ENCODE results near the gene CDH18. TPM values are rescaled to one million over a fixed set of nuclear protein-coding genes. Genes with fewer than 3 reads are reported as not detected.

Gene CDH18
- total RNA-seq, 2 donors from 2014 or later: not detected

GRCh38 chr5:19728571-19728970 lies 259.4 kb downstream of the CDH18 start:
- H3K4me3 Mint-ChIP-seq: no peak overlapping the region
- peaks cover 2% of the 10 kb centered on the region for H3K9me3 ChIP-seq (ENCODE audit: control insufficient read depth, low read length, poor library complexity, severe bottlenecking)
- ATAC-seq (no peak), DNase-seq (no peak)
- H3K27me3 Mint-ChIP-seq: no peaks in the 10 kb centered on the region
- no peaks in the 10 kb centered on the region for H3K36me3 Mint-ChIP-seq (ENCODE audit: low read depth)
- H3K4me1 Mint-ChIP-seq: no peaks in the 10 kb centered on the region
- no peak overlapping the region for H3K27ac Mint-ChIP-seq

- ATAC-seq (no peak), DNase-seq (no peak)
- H3K36me3 Mint-ChIP-seq (ENCODE audit: low read depth): no peaks in the 10 kb centered on the region
- no peaks in the 10 kb centered on the region for H3K9me3 ChIP-seq (ENCODE audit: control insufficient read depth, low read length, poor library complexity, severe bottlenecking)
- H3K4me3 Mint-ChIP-seq: no peak overlapping the region
- no peaks in the 10 kb centered on the region for H3K27me3 Mint-ChIP-seq
- H3K4me1 Mint-ChIP-seq: no peaks in the 10 kb centered on the region
- no peak overlapping the region for H3K27ac Mint-ChIP-seq
Measured at GRCh38 chr5:19719109-19719508, 268.9 kb downstream of the CDH18 start.

GRCh38 chr5:19713740-19714139 lies 274.3 kb downstream of the CDH18 start:
- Mint-ChIP-seq H3K4me3 (no peak overlapping the region), H3K27me3 (no peaks in the 10 kb centered on the region), H3K27ac (no peak overlapping the region), H3K4me1 (no peaks in the 10 kb centered on the region), H3K36me3 (ENCODE audit: low read depth) (no peaks in the 10 kb centered on the region)
- DNase-seq: no peak
- no peak for ATAC-seq
- no peaks in the 10 kb centered on the region for H3K9me3 ChIP-seq (ENCODE audit: control insufficient read depth, low read length, poor library complexity, severe bottlenecking)

- peaks cover 2% of the 10 kb centered on the region for H3K9me3 ChIP-seq (ENCODE audit: control insufficient read depth, low read length, poor library complexity, severe bottlenecking)
- Mint-ChIP-seq H3K4me1 (no peaks in the 10 kb centered on the region), H3K27me3 (no peaks in the 10 kb centered on the region), H3K27ac (no peak overlapping the region), H3K4me3 (no peak overlapping the region), H3K36me3 (ENCODE audit: low read depth) (no peaks in the 10 kb centered on the region)
- ATAC-seq (no peak), DNase-seq (no peak)
Measured at GRCh38 chr5:19709403-19709802, 278.6 kb downstream of the CDH18 start.

GRCh38 chr5:19706776-19707175 lies 281.2 kb downstream of the CDH18 start:
- ATAC-seq (no peak), DNase-seq (no peak)
- Mint-ChIP-seq H3K4me3 (no peak overlapping the region), H3K36me3 (ENCODE audit: low read depth) (no peaks in the 10 kb centered on the region), H3K27me3 (no peaks in the 10 kb centered on the region), H3K27ac (no peak overlapping the region), H3K4me1 (no peaks in the 10 kb centered on the region)
- H3K9me3 ChIP-seq (ENCODE audit: control insufficient read depth, low read length, poor library complexity, severe bottlenecking): peaks cover 2% of the 10 kb centered on the region

- H3K36me3 Mint-ChIP-seq (ENCODE audit: low read depth): no peaks in the 10 kb centered on the region
Measured at GRCh38 chr5:19701731-19702130, 286.3 kb downstream of the CDH18 start.

GRCh38 chr5:19694949-19695611 lies 292.9 kb downstream of the CDH18 start:
- no peaks in the 10 kb centered on the region for H3K36me3 Mint-ChIP-seq (ENCODE audit: low read depth)
- no peak overlapping the region for H3K27ac Mint-ChIP-seq
- H3K27me3 Mint-ChIP-seq: no peaks in the 10 kb centered on the region
- no peak overlapping the region for H3K4me3 Mint-ChIP-seq
- H3K4me1 Mint-ChIP-seq: no peaks in the 10 kb centered on the region
- ATAC-seq: no peak
- H3K9me3 ChIP-seq (ENCODE audit: control insufficient read depth, low read length, poor library complexity, severe bottlenecking): no peaks in the 10 kb centered on the region
- DNase-seq: no peak

More at GRCh38 chr5:19701731-19702130, 286.3 kb downstream of the CDH18 start:
- no peak overlapping the region for H3K27ac Mint-ChIP-seq
- no peak overlapping the region for H3K4me3 Mint-ChIP-seq
- H3K9me3 ChIP-seq (ENCODE audit: control insufficient read depth, low read length, poor library complexity, severe bottlenecking): peaks cover under 1% of the 10 kb centered on the region
- no peak for DNase-seq
- H3K27me3 Mint-ChIP-seq: no peaks in the 10 kb centered on the region
- no peaks in the 10 kb centered on the region for H3K4me1 Mint-ChIP-seq
- no peak for ATAC-seq

- Mint-ChIP-seq H3K27me3 (no peaks in the 10 kb centered on the region), H3K4me3 (no peak overlapping the region), H3K36me3 (ENCODE audit: low read depth) (no peaks in the 10 kb centered on the region), H3K27ac (no peak overlapping the region), H3K4me1 (no peaks in the 10 kb centered on the region)
- H3K9me3 ChIP-seq (ENCODE audit: control insufficient read depth, low read length, poor library complexity, severe bottlenecking): no peaks in the 10 kb centered on the region
- DNase-seq (no peak), ATAC-seq (no peak)
Measured at GRCh38 chr5:19690978-19691377, 297.0 kb downstream of the CDH18 start.

GRCh38 chr5:19685473-19685872 lies 302.5 kb downstream of the CDH18 start:
- Mint-ChIP-seq H3K4me3 (no peak overlapping the region), H3K36me3 (ENCODE audit: low read depth) (no peaks in the 10 kb centered on the region), H3K27ac (no peak overlapping the region), H3K27me3 (no peaks in the 10 kb centered on the region), H3K4me1 (no peaks in the 10 kb centered on the region)
- ATAC-seq (no peak), DNase-seq (no peak)
- H3K9me3 ChIP-seq (ENCODE audit: control insufficient read depth, low read length, poor library complexity, severe bottlenecking): no peaks in the 10 kb centered on the region

GRCh38 chr5:19676895-19677294 lies 311.1 kb downstream of the CDH18 start:
- ATAC-seq (no peak), DNase-seq (no peak)
- Mint-ChIP-seq H3K27ac (no peak overlapping the region), H3K4me3 (no peak overlapping the region), H3K36me3 (ENCODE audit: low read depth) (no peaks in the 10 kb centered on the region), H3K4me1 (no peaks in the 10 kb centered on the region), H3K27me3 (no peaks in the 10 kb centered on the region)
- H3K9me3 ChIP-seq (ENCODE audit: control insufficient read depth, low read length, poor library complexity, severe bottlenecking): no peaks in the 10 kb centered on the region

- H3K9me3 ChIP-seq (ENCODE audit: control insufficient read depth, low read length, poor library complexity, severe bottlenecking): no peaks in the 10 kb centered on the region
- ATAC-seq (no peak), DNase-seq (no peak)
- no peaks in the 10 kb centered on the region for H3K4me1 Mint-ChIP-seq
- no peaks in the 10 kb centered on the region for H3K36me3 Mint-ChIP-seq (ENCODE audit: low read depth)
- H3K27me3 Mint-ChIP-seq: no peaks in the 10 kb centered on the region
- no peak overlapping the region for H3K4me3 Mint-ChIP-seq
- no peak overlapping the region for H3K27ac Mint-ChIP-seq
Measured at GRCh38 chr5:19660679-19661078, 327.3 kb downstream of the CDH18 start.

- H3K4me3 Mint-ChIP-seq: no peak overlapping the region
- no peak overlapping the region for H3K27ac Mint-ChIP-seq
- no peaks in the 10 kb centered on the region for H3K9me3 ChIP-seq (ENCODE audit: control insufficient read depth, low read length, poor library complexity, severe bottlenecking)
- no peaks in the 10 kb centered on the region for H3K4me1 Mint-ChIP-seq
- ATAC-seq (no peak), DNase-seq (no peak)
- H3K36me3 Mint-ChIP-seq (ENCODE audit: low read depth): no peaks in the 10 kb centered on the region
- H3K27me3 Mint-ChIP-seq: no peaks in the 10 kb centered on the region
Measured at GRCh38 chr5:19655627-19656026, 332.4 kb downstream of the CDH18 start.

- Mint-ChIP-seq H3K27me3 (no peaks in the 10 kb centered on the region), H3K36me3 (ENCODE audit: low read depth) (no peaks in the 10 kb centered on the region), H3K4me3 (no peak overlapping the region), H3K27ac (no peak overlapping the region), H3K4me1 (no peaks in the 10 kb centered on the region)
- ATAC-seq (no peak), DNase-seq (no peak)
- no peaks in the 10 kb centered on the region for H3K9me3 ChIP-seq (ENCODE audit: control insufficient read depth, low read length, poor library complexity, severe bottlenecking)
Measured at GRCh38 chr5:19638461-19638860, 349.5 kb downstream of the CDH18 start.

GRCh38 chr5:19630876-19631275 lies 357.1 kb downstream of the CDH18 start:
- H3K4me3 Mint-ChIP-seq: no peak overlapping the region
- DNase-seq (no peak), ATAC-seq (no peak)
- H3K27me3 Mint-ChIP-seq: no peaks in the 10 kb centered on the region
- H3K27ac Mint-ChIP-seq: no peak overlapping the region
- no peaks in the 10 kb centered on the region for H3K36me3 Mint-ChIP-seq (ENCODE audit: low read depth)
- no peaks in the 10 kb centered on the region for H3K9me3 ChIP-seq (ENCODE audit: control insufficient read depth, low read length, poor library complexity, severe bottlenecking)
- no peaks in the 10 kb centered on the region for H3K4me1 Mint-ChIP-seq
